ENCODE results near the gene MIER1. TPM values are rescaled to one million over a fixed set of nuclear protein-coding genes. Genes with fewer than 3 reads are reported as not detected.

The MIER1 gene
- total and polyA plus RNA-seq, 2 donors (not counting 1 experiment from before 2014, with no cell fraction given), result 7.7 to 55.0 TPM

GRCh38 chr1:66954208-66954607, 29.4 kb downstream of the MIER1 start:
- H3K4me2 ChIP-seq (replicated peaks; ENCODE audit: low read depth, low read length, poor library complexity, severe bottlenecking), result no peak overlapping the region
- H3K4me3 ChIP-seq (ENCODE audit: control extremely low read depth in 1 of 5, extremely low read depth in 1 of 5, insufficient read depth in 1 of 5, low read depth in 2 of 5, low read length in 4 of 5), result no peak overlapping the region
- DNase-seq (no peak), ATAC-seq (ENCODE audit: low read depth) (no peak)
- H3K9me3 ChIP-seq (ENCODE audit: control extremely low read depth in 1 of 3, control insufficient read depth in 2 of 3, insufficient read depth in 1 of 3, low read length in 2 of 3), result no peaks in the 10 kb centered on the region
- ChIA-PET CTCF (no interaction called here), POLR2A (no interaction called here)
- intact Hi-C loops (cut with micrococcal nuclease), result no loop called here
- H2AFZ ChIP-seq (ENCODE audit: insufficient read depth, low read depth, low read length, poor library complexity, severe bottlenecking), result no peak overlapping the region
- H3K79me2 ChIP-seq (ENCODE audit: control insufficient read depth, insufficient read depth, low read length), result peaks cover 12% of the 10 kb centered on the region
- Mint-ChIP-seq H3K4me3 (no peak overlapping the region), H3K27me3 (no peaks in the 10 kb centered on the region), H3K4me1 (peaks cover 2% of the 10 kb centered on the region), H3K27ac (no peak overlapping the region), H3K9me3 (ENCODE audit: insufficient read depth) (no peaks in the 10 kb centered on the region)
- H4K20me1 ChIP-seq (ENCODE audit: control insufficient read depth, insufficient read depth, low read length, poor library complexity, severe bottlenecking), result peaks cover 12% of the 10 kb centered on the region
- H3K9ac ChIP-seq (ENCODE audit: low read length), result no peak overlapping the region
- no peaks in the 10 kb centered on the region for H3K27me3 ChIP-seq (replicated peaks in 1 of 4; ENCODE audit: control extremely low read depth in 1 of 4, control insufficient read depth in 3 of 4, insufficient read depth in 4 of 4, low read length in 3 of 4)
- no CpG with 5 or more reads among the region's 4 CpGs for WGBS (ENCODE audit: insufficient coverage)
- TF ChIP-seq CTCF (IDR thresholded peaks at IDR 0.05) (no peak), EZH2 (IDR thresholded peaks at IDR 0.05; ENCODE audit: borderline replicate concordance, insufficient read depth, low read depth, low read length, poor library complexity, severe bottlenecking) (no peak)
- peaks cover 17 to 52% of the 10 kb centered on the region in 2 experiments for H3K36me3 ChIP-seq (replicated peaks in 1 of 2; ENCODE audit: control extremely low read depth in 1 of 2, control insufficient read depth in 1 of 2, extremely low read depth in 1 of 2, insufficient read depth in 2 of 2, low read length in 1 of 2)
- no peak overlapping the region for H3K27ac ChIP-seq (ENCODE audit: low read length in 2 of 2)
- H3K4me1 ChIP-seq (ENCODE audit: control insufficient read depth in 2 of 2, insufficient read depth in 2 of 2, low read length in 2 of 2), result no peaks in the 10 kb centered on the region

GRCh38 chr1:66957938-66958337, 33.1 kb downstream of the MIER1 start:
- no peak overlapping the region for H3K27ac Mint-ChIP-seq
- H3K9ac ChIP-seq (ENCODE audit: low read length), result no peak overlapping the region

More at GRCh38 chr1:66957938-66958337, 33.1 kb downstream of the MIER1 start:
- Histone ChIP-seq H3K79me2 (ENCODE audit: control insufficient read depth, insufficient read depth, low read length) (peaks cover 9% of the 10 kb centered on the region), H3K27me3 (replicated peaks in 1 of 4; ENCODE audit: control extremely low read depth in 1 of 4, control insufficient read depth in 3 of 4, insufficient read depth in 4 of 4, low read length in 3 of 4) (no peaks in the 10 kb centered on the region), H3K4me2 (replicated peaks; ENCODE audit: low read depth, low read length, poor library complexity, severe bottlenecking) (no peak overlapping the region), H3K4me1 (ENCODE audit: control insufficient read depth in 2 of 2, insufficient read depth in 2 of 2, low read length in 2 of 2) (no peaks in the 10 kb centered on the region), H3K36me3 (replicated peaks in 1 of 2; ENCODE audit: control extremely low read depth in 1 of 2, control insufficient read depth in 1 of 2, extremely low read depth in 1 of 2, insufficient read depth in 2 of 2, low read length in 1 of 2) (peaks cover 22 to 73% of the 10 kb centered on the region in 2 experiments), H3K27ac (ENCODE audit: low read length in 2 of 2) (no peak overlapping the region), H3K9me3 (ENCODE audit: control extremely low read depth in 1 of 3, control insufficient read depth in 2 of 3, insufficient read depth in 1 of 3, low read length in 2 of 3) (no peaks in the 10 kb centered on the region), H3K4me3 (ENCODE audit: control extremely low read depth in 1 of 5, extremely low read depth in 1 of 5, insufficient read depth in 1 of 5, low read depth in 2 of 5, low read length in 4 of 5) (no peak overlapping the region), H4K20me1 (ENCODE audit: control insufficient read depth, insufficient read depth, low read length, poor library complexity, severe bottlenecking) (peaks cover 9% of the 10 kb centered on the region), H2AFZ (ENCODE audit: insufficient read depth, low read depth, low read length, poor library complexity, severe bottlenecking) (no peak overlapping the region)
- POLR2A ChIA-PET, result no interaction called here
- Mint-ChIP-seq H3K27me3 (no peaks in the 10 kb centered on the region), H3K4me3 (no peak overlapping the region), H3K9me3 (ENCODE audit: insufficient read depth) (no peaks in the 10 kb centered on the region), H3K4me1 (peaks cover 5% of the 10 kb centered on the region)
- DNase-seq (no peak), ATAC-seq (ENCODE audit: low read depth) (no peak)
- WGBS (ENCODE audit: insufficient coverage), result 90% methylated on average over 2 of the region's 3 CpGs
- CTCF ChIA-PET, result no interaction called here
- intact Hi-C loops (cut with micrococcal nuclease), result no loop called here
- TF ChIP-seq CTCF (IDR thresholded peaks at IDR 0.05) (no peak), EZH2 (IDR thresholded peaks at IDR 0.05; ENCODE audit: borderline replicate concordance, insufficient read depth, low read depth, low read length, poor library complexity, severe bottlenecking) (no peak)

All from B cell (primary cell).